Endothelial cell of umbilical vein (primary cell): Measurements from ENCODE around the gene FUT4. TPM values are rescaled to one million over a fixed set of nuclear protein-coding genes. Genes with fewer than 3 reads are reported as not detected.

Experiments
- BruUV-seq: library from RNA; stranded (reverse); fragments of 400-500 nt; replicated peaks from 2 replicates; lab custom pipeline; 2021; lab: Mats Ljungman, UMichigan
- CTCF ChIA-PET: fragments of 300-600, 350-600 bp; sonication (Branson Sonifier 250); formaldehyde crosslinking; loops from one replicate; lab custom pipeline; 2021; ENCODE audit warnings: antibody characterized with exemption, inconsistent platforms; lab: Charles Lee
- POLR2A ChIA-PET: fragments of 300-600, 350-600 bp; sonication (Branson Sonifier 250); formaldehyde crosslinking; loops from one replicate; lab custom pipeline; 2021; ENCODE audit warnings: antibody characterized with exemption, inconsistent platforms; lab: Charles Lee
- DNase-seq: peaks from one replicate; pipeline ENCODE4 v3.0.0-alpha.2; 2011; ENCODE audit warnings: low read depth, low spot score
- FAIRE-seq: peaks from 2 replicates; lab custom pipeline; 2011; peaks lifted over from hg19 to GRCh38; lab: Jason Lieb, UNC
- H2AFZ ChIP-seq: 2 replicates; pipeline ENCODE4 v1.6.0; 2012; ENCODE audit warnings: low read depth, low read length, control low read depth, inconsistent platforms
- H3K27ac ChIP-seq: 2 replicates; pipeline ENCODE4 v1.5.1; 2011; ENCODE audit warnings: low read depth, mild to moderate bottlenecking, control low read depth, low read length, moderate library complexity; ENCODE audit not compliant: insufficient read depth
- H3K27me3 ChIP-seq, 2 experiments: 2 replicates each; pipeline versions ENCODE4 v1.6.0 to v1.6.1; 2011; ENCODE audit warnings: low read length in 2 of 2, mixed read lengths in 1 of 2; ENCODE audit not compliant: control insufficient read depth in 2 of 2, insufficient read depth in 2 of 2
- H3K36me3 ChIP-seq, 2 experiments: 2 replicates in 1 of 2; 3 replicates in 1 of 2; pipeline ENCODE4 v1.5.1; 2011; ENCODE audit warnings: low read length in 2 of 2, mild to moderate bottlenecking in 1 of 2, moderate library complexity in 1 of 2; ENCODE audit not compliant: control insufficient read depth in 2 of 2, insufficient read depth in 2 of 2; ENCODE audit errors: extremely low read depth in 1 of 2
- H3K4me1 ChIP-seq: 3 replicates; pipeline ENCODE4 v1.5.1; 2011; ENCODE audit warnings: mild to moderate bottlenecking, low read length; ENCODE audit not compliant: control insufficient read depth, insufficient read depth; ENCODE audit errors: extremely low read depth
- H3K4me2 ChIP-seq: 2 replicates; pipeline ENCODE4 v1.6.1; 2011; ENCODE audit warnings: low read length, control low read depth, mixed read lengths; ENCODE audit not compliant: insufficient read depth
- H3K4me3 ChIP-seq, 3 experiments: fragments of 200-600 bp in 1 of 3; sonication (generic), shearing (Covaris generic) in 1 of 3; replicated peaks in 1 of 3; 2 replicates each; pipeline ENCODE4 v1.5.1; 2011 to 2016; ENCODE audit warnings: control low read depth in 3 of 3, low read length in 3 of 3, mild to moderate bottlenecking in 2 of 3, inconsistent platforms in 1 of 3, low read depth in 1 of 3, moderate library complexity in 1 of 3; ENCODE audit not compliant: insufficient read depth in 1 of 3
- H3K79me2 ChIP-seq: 2 replicates; pipeline ENCODE4 v1.6.0; 2012; ENCODE audit warnings: low read length, inconsistent platforms; ENCODE audit not compliant: control insufficient read depth, insufficient read depth
- H3K9ac ChIP-seq: replicated peaks from 2 replicates; pipeline ENCODE3; 2011; ENCODE audit warnings: low read length, control low read depth; ENCODE audit not compliant: insufficient read depth; ENCODE audit errors: extremely low read depth
- H3K9me1 ChIP-seq: replicated peaks from 3 replicates; pipeline ENCODE4 v1.6.0; 2011; ENCODE audit warnings: mild to moderate bottlenecking, low read length; ENCODE audit not compliant: control insufficient read depth, insufficient read depth; ENCODE audit errors: extremely low read depth
- H3K9me3 ChIP-seq: replicated peaks from 2 replicates; pipeline ENCODE4 v1.5.1; 2012; ENCODE audit warnings: low read length, inconsistent platforms; ENCODE audit not compliant: control insufficient read depth, insufficient read depth
- H4K20me1 ChIP-seq: replicated peaks from 2 replicates; pipeline ENCODE3; 2011; ENCODE audit warnings: mild to moderate bottlenecking, low read length; ENCODE audit not compliant: control insufficient read depth, insufficient read depth; ENCODE audit errors: extremely low read depth
- CTCF ChIP-seq, 2 donors: IDR thresholded peaks; 1 replicate in 1 of 2; 2 replicates in 1 of 2; pipeline ENCODE4 v1.5.1; 2011; ENCODE audit warnings: low read length in 2 of 2, mild to moderate bottlenecking in 2 of 2, moderate library complexity in 2 of 2, control low read depth in 1 of 2, inconsistent platforms in 1 of 2, low read depth in 1 of 2; ENCODE audit not compliant: insufficient read depth in 1 of 2; ENCODE audit errors: extremely low read depth in 1 of 2
- EZH2 ChIP-seq: IDR thresholded peaks from 2 replicates; pipeline ENCODE4 v1.6.1; 2012; ENCODE audit warnings: borderline replicate concordance, low read depth, mild to moderate bottlenecking, moderate library complexity, low read length, inconsistent platforms; ENCODE audit not compliant: severe bottlenecking
- FOS ChIP-seq: IDR thresholded peaks from 2 replicates; pipeline ENCODE4 v1.6.1; 2011; ENCODE audit warnings: mild to moderate bottlenecking, low read length, moderate library complexity, borderline replicate concordance; ENCODE audit not compliant: insufficient read depth
- GATA2 ChIP-seq: IDR thresholded peaks from 2 replicates; pipeline ENCODE4 v1.7.0; 2011; ENCODE audit warnings: low read depth, mild to moderate bottlenecking, moderate library complexity, mixed read lengths, low read length; ENCODE audit not compliant: insufficient read length, insufficient read depth
- JUN ChIP-seq: IDR thresholded peaks from 2 replicates; pipeline ENCODE4 v1.6.1; 2011; ENCODE audit warnings: borderline replicate concordance, low read depth; ENCODE audit not compliant: insufficient read length, insufficient read depth
- MAX ChIP-seq: IDR thresholded peaks from 2 replicates; pipeline ENCODE4 v1.6.1; 2011; ENCODE audit not compliant: insufficient read depth, insufficient read length
- MYC ChIP-seq: IDR thresholded peaks from one replicate; pipeline ENCODE4 v1.6.1; 2011; ENCODE audit warnings: mild to moderate bottlenecking, low read depth, low read length
- POLR2A ChIP-seq: IDR thresholded peaks from 2 replicates; pipeline ENCODE4 v1.6.1; 2012; ENCODE audit warnings: low read depth, mild to moderate bottlenecking, control low read depth, low read length
- POLR2AphosphoS5 ChIP-seq: IDR thresholded peaks from 2 replicates; pipeline ENCODE4 v1.6.1; 2012; ENCODE audit warnings: low read depth, mild to moderate bottlenecking, control low read depth, low read length, moderate library complexity; ENCODE audit not compliant: insufficient read depth
- dilution Hi-C: fragments of 300-500 bp; cut with MboI; formaldehyde crosslinking; loops from one replicate; pipeline ENCODE4 v1.15.0; 2019; ENCODE audit warnings: low sequenced_read_pairs; ENCODE audit not compliant: extremely low pct_ligation_motif_present
- intact Hi-C: fragments of 100-400 bp; cut with micrococcal nuclease; formaldehyde crosslinking; loops from one replicate; pipeline ENCODE4 v1.10.0; 2022
- polyA plus RNA-seq, 4 experiments: library from polyadenylated mRNA; depleted of rRNA in 3 of 4; stranded (reverse) in 3 of 4; unstranded in 1 of 4; fragments of >200 nt; gene quantifications; 2 replicates each; pipeline versions ENCODE4 v1.2.1 to v1.2.3, GENCODE V29; 2011 to 2012; ENCODE audit warnings: missing spikeins in 1 of 4
- total RNA-seq: library from RNA; stranded (reverse); gene quantifications from 2 replicates; pipeline ENCODE4 v1.2.3, GENCODE V29; 2021

Gene FUT4
- total and polyA plus RNA-seq, 2 donors (not counting 3 experiments of a cell fraction or from before 2014, with no cell fraction given), result 2.4 to 5.3 TPM

GRCh38 chr11:94593030-94593429, 49.3 kb downstream of the FUT4 start:
- ChIA-PET POLR2A (no interaction called here), CTCF (interaction anchor here (1.3 kb wide), 1 partner anchor 28 kb away, joined by 3 read pairs; no protein-coding TSS in a partner anchor)
- Histone ChIP-seq H3K4me2 (no peak overlapping the region), H3K79me2 (no peaks in the 10 kb centered on the region), H3K36me3 (no peaks in the 10 kb centered on the region), H3K4me1 (no peaks in the 10 kb centered on the region), H3K9ac (no peak overlapping the region), H4K20me1 (no peaks in the 10 kb centered on the region), H3K9me1 (no peaks in the 10 kb centered on the region), H3K4me3 (no peak overlapping the region), H3K9me3 (no peaks in the 10 kb centered on the region), H3K27ac (no peak overlapping the region), H2AFZ (no peak overlapping the region), H3K27me3 (peaks cover 0 to 5% of the 10 kb centered on the region in 2 experiments)
- no peak for DNase-seq
- no peak for FAIRE-seq
- dilution Hi-C loops (no loop called here), intact Hi-C loops (no loop called here)
- no peak for TF ChIP-seq FOS
- TF ChIP-seq MAX, result no peak
- TF ChIP-seq JUN, result no peak
- no peak for TF ChIP-seq MYC
- TF ChIP-seq CTCF (IDR thresholded peaks at IDR 0.05; ENCODE audit: extremely low read depth in 1 of 2, insufficient read depth in 1 of 2, low read depth in 1 of 2, low read length in 2 of 2), result no peak
- no peak for TF ChIP-seq GATA2
- no peak for TF ChIP-seq EZH2
- TF ChIP-seq POLR2AphosphoS5, result no peak
- no peak for TF ChIP-seq POLR2A
- no TSS peak for BruUV-seq
